Fibroblast of skin of back (primary cell): Measurements from ENCODE around the gene OR7A10.
"Not testable (repeated sequence)": the region's sequence is repeated elsewhere in the genome, so short reads cannot be mapped to it uniquely, and the experiment has no call there.

Experiments used
- DNase-seq: peaks from one replicate; pipeline ENCODE4 v3.0.0-alpha.2; 2013

OR7A10 gene

GRCh38 chr19:14795078-14795721 lies 53.5 kb downstream of the OR7A10 start:
- DNase-seq = peak; percentile 4

DNA sequence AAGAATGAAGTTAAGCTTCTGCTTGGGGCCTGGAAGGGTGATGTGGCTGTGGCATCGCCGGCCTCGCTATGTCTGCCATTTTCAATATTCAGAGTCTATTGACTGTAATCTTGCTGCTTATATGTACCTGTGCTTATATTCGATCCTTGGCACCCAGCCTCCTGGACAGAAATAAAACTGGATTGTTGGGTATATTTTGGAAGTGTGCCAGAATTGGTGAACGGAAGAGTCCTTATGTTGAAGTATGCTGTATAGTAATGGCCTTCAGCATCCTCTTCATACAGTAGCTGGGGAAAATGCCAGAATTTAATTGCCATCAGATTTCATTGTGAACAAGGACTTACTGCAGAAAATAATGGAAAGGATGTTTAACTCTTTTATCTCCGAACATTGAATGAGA lies 56.5 kb downstream of the OR7A10 start:
- not testable (repeated sequence) for DNase-seq
